COLO668 (cell line): ENCODE results near the gene RAMACL.

Experiments
- DNase-seq: peaks from one replicate; lab custom pipeline; 2025; ENCODE audit not compliant: unreplicated experiment; lab: John Stamatoyannopoulos, UW

The RAMACL gene

GRCh38 chr6:166580076-166581050 is 6.1 kb downstream of the RAMACL start:
- no peak for DNase-seq

GRCh38 chr6:166579237-166579850 is 7.1 kb downstream of the RAMACL start:
- no peak for DNase-seq

- DNase-seq = no peak
Measured at GRCh38 chr6:166578536-166579236, 7.8 kb downstream of the RAMACL start.

- no peak for DNase-seq
Measured at GRCh38 chr6:166575205-166575604, 11.3 kb downstream of the RAMACL start.

GRCh38 chr6:166573511-166574216 is 12.8 kb downstream of the RAMACL start:
- no peak for DNase-seq

GRCh38 chr6:166572370-166573261 is 13.9 kb downstream of the RAMACL start:
- no peak for DNase-seq

- DNase-seq = no peak
Measured at GRCh38 chr6:166570929-166571713, 15.4 kb downstream of the RAMACL start.

GRCh38 chr6:166569206-166569605 is 17.3 kb downstream of the RAMACL start:
- no peak for DNase-seq

- no peak for DNase-seq
Measured at GRCh38 chr6:166567813-166568212, 18.7 kb downstream of the RAMACL start.

- DNase-seq = no peak
Measured at GRCh38 chr6:166567107-166567506, 19.4 kb downstream of the RAMACL start.

- DNase-seq = no peak
Measured at GRCh38 chr6:166566026-166567011, 20.2 kb downstream of the RAMACL start.

GRCh38 chr6:166565084-166565967 is 21.2 kb downstream of the RAMACL start:
- no peak for DNase-seq

- no peak for DNase-seq
Measured at GRCh38 chr6:166563805-166564204, 22.7 kb downstream of the RAMACL start.

GRCh38 chr6:166563200-166563599 is 23.3 kb downstream of the RAMACL start:
- DNase-seq = no peak

- DNase-seq = no peak
Measured at GRCh38 chr6:166562726-166563125, 23.8 kb downstream of the RAMACL start.

GRCh38 chr6:166561771-166562359 is 24.6 kb downstream of the RAMACL start:
- DNase-seq = no peak

- DNase-seq = no peak
Measured at GRCh38 chr6:166560222-166560621, 26.3 kb downstream of the RAMACL start.
